Neural progenitor cell (in vitro differentiated cells): ENCODE measurements around the gene CALN1.

Experiments used
- CTCF ChIP-seq: fragments of 200-600 bp; sonication (generic); IDR thresholded peaks from 2 replicates; pipeline ENCODE4 v1.5.1; 2017; ENCODE audit warnings: antibody characterized with exemption, mild to moderate bottlenecking
- EZH2 ChIP-seq: fragments of 200-600 bp; sonication (generic); IDR thresholded peaks from 2 replicates; pipeline ENCODE4 v1.6.1; 2017; ENCODE audit warnings: antibody characterized with exemption, mild to moderate bottlenecking, moderate library complexity
- EZH2phosphoT487 ChIP-seq: fragments of 200-600 bp; sonication (generic); IDR thresholded peaks from 2 replicates; pipeline ENCODE4 v1.6.1; 2017; ENCODE audit warnings: antibody characterized with exemption

- no peak for TF ChIP-seq CTCF
- TF ChIP-seq EZH2: no peak
- no peak for TF ChIP-seq EZH2phosphoT487
These were observed 120.0 kb downstream of the CALN1 start for GRCh38 chr7:72292118-72292517.
